Nephron (organoid): Measurements from ENCODE around the gene KLHDC10.
A peak's percentile ranks its signal among the peaks of the same experiment; 100 is the strongest.

Experiments
- H3K27ac Mint-ChIP-seq, 3 experiments: 2 replicates each; pipeline ENCODE4 v1.8.0; 2020; ENCODE audit warnings: mixed read lengths in 3 of 3, mild to moderate bottlenecking in 2 of 3, moderate library complexity in 1 of 3
- H3K27me3 Mint-ChIP-seq: 2 replicates; pipeline ENCODE4 v1.8.0; 2021; ENCODE audit warnings: low read depth, mild to moderate bottlenecking, moderate library complexity, mixed read lengths
- H3K36me3 Mint-ChIP-seq: 2 replicates; pipeline ENCODE4 v1.8.0; 2020; ENCODE audit warnings: low read depth, mixed read lengths
- H3K4me1 Mint-ChIP-seq: 2 replicates; pipeline ENCODE4 v1.8.0; 2020; ENCODE audit warnings: mixed read lengths
- H3K4me3 Mint-ChIP-seq, 3 experiments: 2 replicates each; pipeline ENCODE4 v1.8.0; 2020; ENCODE audit warnings: mild to moderate bottlenecking in 3 of 3, mixed read lengths in 3 of 3, moderate library complexity in 2 of 3
- H3K9me3 Mint-ChIP-seq: 2 replicates; pipeline ENCODE4 v1.8.0; 2020; ENCODE audit warnings: mixed read lengths
- CTCF ChIP-seq, 3 experiments: fragments of 200-600 bp; sonication (generic); IDR thresholded peaks; one replicate each; pipeline ENCODE4 v1.5.0; 2021; ENCODE audit warnings: antibody characterized with exemption in 3 of 3; ENCODE audit not compliant: unreplicated experiment in 3 of 3

The KLHDC10 gene

GRCh38 chr7:130069978-130070860 is at the start of gene KLHDC10:
TSS of gene KLHDC10 (plus strand) at chr7:130070534. CDS start at chr7:130070644, 110 bp downstream.
- Mint-ChIP-seq H3K36me3 (peaks cover 9% of the 10 kb centered on the region), H3K9me3 (no peaks in the 10 kb centered on the region), H3K27ac (peak within 1 kb of the TSS; percentile 70 to 90 (median 84)), H3K4me1 (peaks cover 42% of the 10 kb centered on the region), H3K4me3 (peak within 1 kb of the TSS; percentile 93 to 97 (median 95)), H3K27me3 (no peaks in the 10 kb centered on the region)
- no peak for TF ChIP-seq CTCF (IDR thresholded peaks at IDR 0.05; ENCODE audit: unreplicated experiment in 3 of 3)

- peak overlapping the region; percentile 86 to 91 (median 87) for H3K27ac Mint-ChIP-seq
- TF ChIP-seq CTCF (IDR thresholded peaks at IDR 0.05; ENCODE audit: unreplicated experiment in 3 of 3): no peak
- H3K27me3 Mint-ChIP-seq: no peaks in the 10 kb centered on the region
- peaks cover 71% of the 10 kb centered on the region for H3K36me3 Mint-ChIP-seq
- peaks cover 6% of the 10 kb centered on the region for H3K4me1 Mint-ChIP-seq
- H3K4me3 Mint-ChIP-seq: peak overlapping the region in 1 of 3 experiments; percentile 29
- no peaks in the 10 kb centered on the region for H3K9me3 Mint-ChIP-seq
Observed at GRCh38 chr7:130021105-130021834, 49.1 kb upstream of the KLHDC10 start.

- no peak for TF ChIP-seq CTCF (IDR thresholded peaks at IDR 0.05; ENCODE audit: unreplicated experiment in 3 of 3)
- H3K4me3 Mint-ChIP-seq: no peak overlapping the region
- peaks cover 6% of the 10 kb centered on the region for H3K4me1 Mint-ChIP-seq
- H3K36me3 Mint-ChIP-seq: peaks cover 77% of the 10 kb centered on the region
- peak overlapping the region in 2 of 3 experiments; percentile 87 to 91 for H3K27ac Mint-ChIP-seq
- no peaks in the 10 kb centered on the region for H3K9me3 Mint-ChIP-seq
- H3K27me3 Mint-ChIP-seq: no peaks in the 10 kb centered on the region
Observed at GRCh38 chr7:130022115-130022514, 48.2 kb upstream of the KLHDC10 start.

DNA sequence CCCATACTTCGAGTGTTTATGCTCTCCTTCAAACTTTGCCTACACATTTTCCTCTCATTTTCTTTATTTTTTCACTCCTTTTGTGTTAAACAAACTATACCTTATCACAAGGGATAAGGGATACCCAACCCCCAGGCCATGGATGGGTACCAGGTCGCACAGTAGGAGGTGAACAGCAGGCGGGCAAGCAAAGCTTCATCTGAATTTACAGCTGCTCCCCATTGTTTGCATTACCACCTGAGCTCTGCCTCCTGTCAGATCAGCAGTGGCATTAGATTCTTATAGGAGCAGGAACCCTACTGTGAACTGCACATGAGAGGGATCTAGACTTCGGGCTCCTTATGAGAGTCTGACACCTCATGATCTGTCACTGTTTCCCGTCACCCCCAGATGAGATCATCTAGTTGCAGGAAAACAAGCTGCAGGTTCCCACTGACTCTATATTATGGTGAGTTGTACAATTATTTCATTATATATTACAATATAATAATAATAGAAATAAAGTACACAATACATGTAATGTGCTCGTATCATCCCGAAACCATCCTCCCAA is 47.6 kb upstream of the KLHDC10 start:
- Mint-ChIP-seq H3K9me3 (no peaks in the 10 kb centered on the region), H3K36me3 (peaks cover 79% of the 10 kb centered on the region), H3K4me3 (no peak overlapping the region), H3K4me1 (peaks cover 6% of the 10 kb centered on the region), H3K27ac (peak overlapping the region in 2 of 3 experiments; percentile 49 to 87), H3K27me3 (no peaks in the 10 kb centered on the region)
- TF ChIP-seq CTCF (IDR thresholded peaks at IDR 0.05; ENCODE audit: unreplicated experiment in 3 of 3): no peak

DNA sequence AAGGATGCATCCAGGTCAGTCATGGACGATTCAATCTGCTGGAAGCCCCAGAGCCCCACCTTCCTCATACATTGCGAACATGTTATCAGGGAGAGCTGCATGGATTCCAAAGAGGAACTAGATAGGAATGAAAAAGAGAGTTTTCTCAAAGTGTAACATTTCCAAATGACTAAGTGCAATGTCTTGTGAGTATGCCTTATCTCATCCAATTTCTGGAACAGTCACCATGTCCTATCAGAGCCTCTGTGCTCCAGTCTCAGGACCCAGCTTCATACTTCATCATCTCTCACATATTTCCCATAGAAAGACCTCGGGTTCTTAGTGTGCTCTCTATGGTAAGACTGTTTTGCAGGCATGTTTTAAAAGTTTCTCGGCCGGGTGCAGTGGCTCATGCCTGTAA is 45.9 kb upstream of the KLHDC10 start:
- Mint-ChIP-seq H3K4me3 (no peak overlapping the region), H3K36me3 (peaks cover 73% of the 10 kb centered on the region), H3K4me1 (peaks cover 6% of the 10 kb centered on the region), H3K27ac (no peak overlapping the region), H3K9me3 (no peaks in the 10 kb centered on the region), H3K27me3 (no peaks in the 10 kb centered on the region)
- no peak for TF ChIP-seq CTCF (IDR thresholded peaks at IDR 0.05; ENCODE audit: unreplicated experiment in 3 of 3)
